Left ventricle myocardium inferior (tissue), 1 donor: ENCODE measurements around the gene RCAN2. TPM values are rescaled to one million over a fixed set of nuclear protein-coding genes. Genes with fewer than 3 reads are reported as not detected.

Experiments
- DNase-seq: peaks from one replicate; pipeline ENCODE4 v3.0.0-alpha.2; 2020
- H3K27ac ChIP-seq: fragments of 200-600 bp; replicated peaks from 2 replicates; pipeline ENCODE4 v1.8.0; 2021
- H3K27me3 ChIP-seq: fragments of 200-600 bp; 2 replicates; pipeline ENCODE4 v1.8.0; 2021; ENCODE audit warnings: low read depth
- H3K36me3 ChIP-seq: fragments of 200-600 bp; 2 replicates; pipeline ENCODE4 v1.8.0; 2021
- H3K4me1 ChIP-seq: fragments of 200-600 bp; 2 replicates; pipeline ENCODE4 v1.8.0; 2021
- H3K4me3 ChIP-seq: fragments of 200-600 bp; 2 replicates; pipeline ENCODE4 v1.8.0; 2021; ENCODE audit warnings: mild to moderate bottlenecking, moderate library complexity
- H3K9me3 ChIP-seq: fragments of 200-600 bp; replicated peaks from 2 replicates; pipeline ENCODE4 v1.8.0; 2021
- intact Hi-C: fragments of 100-400 bp; cut with micrococcal nuclease; formaldehyde crosslinking; loops from one replicate; pipeline ENCODE4 v1.11.0; 2022
- total RNA-seq: library from RNA; stranded (reverse); fragmentation: NEBNext Ultra II Directional; extraction: Animal tissue kit (Norgen Biotek cat#: 25700); gene quantifications from one replicate; pipeline ENCODE4 v1.2.1, GENCODE V29; 2021
- TF ChIP-seq, protein P1 (sequence below): fragments of 200-600 bp; IDR thresholded peaks from 2 replicates; pipeline ENCODE4 v1.8.0; 2021; ENCODE audit warnings: antibody characterized with exemption, mild to moderate bottlenecking, borderline replicate concordance
- donor health status: DM: no; HTN: yes; CAD: no; lungs with severe emphysema.

RCAN2 gene
- total RNA-seq, 1 donor from 2014 or later, result 312 TPM

DNA sequence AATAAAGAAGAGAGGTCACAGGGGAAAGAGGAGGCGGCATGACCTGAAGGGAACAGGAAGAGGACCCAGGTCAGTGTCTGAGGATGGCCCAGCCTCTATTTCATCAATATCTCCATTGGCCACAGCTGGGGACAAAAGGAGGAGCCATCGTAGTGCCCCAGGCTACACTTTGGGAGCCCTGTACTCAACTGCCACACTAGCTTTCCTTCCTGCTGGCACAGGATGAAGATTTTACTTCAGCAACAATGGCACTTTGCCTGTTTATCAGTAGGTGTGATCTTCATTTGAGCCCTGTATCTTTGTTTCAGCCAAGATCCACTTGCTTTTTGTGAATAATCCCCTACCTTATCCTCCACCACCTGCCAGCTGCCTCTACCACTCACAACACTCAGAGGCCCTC lies 35.4 kb upstream of the RCAN2 start:
- no peak overlapping the region for H3K4me3 ChIP-seq
- H3K9me3 ChIP-seq, result no peaks in the 10 kb centered on the region
- H3K27ac ChIP-seq, result no peak overlapping the region
- intact Hi-C loops, result no loop called here
- no peaks in the 10 kb centered on the region for H3K36me3 ChIP-seq
- no peak for DNase-seq
- H3K27me3 ChIP-seq, result no peaks in the 10 kb centered on the region
- H3K4me1 ChIP-seq, result peaks cover 5% of the 10 kb centered on the region
- TF ChIP-seq, protein P1, sequence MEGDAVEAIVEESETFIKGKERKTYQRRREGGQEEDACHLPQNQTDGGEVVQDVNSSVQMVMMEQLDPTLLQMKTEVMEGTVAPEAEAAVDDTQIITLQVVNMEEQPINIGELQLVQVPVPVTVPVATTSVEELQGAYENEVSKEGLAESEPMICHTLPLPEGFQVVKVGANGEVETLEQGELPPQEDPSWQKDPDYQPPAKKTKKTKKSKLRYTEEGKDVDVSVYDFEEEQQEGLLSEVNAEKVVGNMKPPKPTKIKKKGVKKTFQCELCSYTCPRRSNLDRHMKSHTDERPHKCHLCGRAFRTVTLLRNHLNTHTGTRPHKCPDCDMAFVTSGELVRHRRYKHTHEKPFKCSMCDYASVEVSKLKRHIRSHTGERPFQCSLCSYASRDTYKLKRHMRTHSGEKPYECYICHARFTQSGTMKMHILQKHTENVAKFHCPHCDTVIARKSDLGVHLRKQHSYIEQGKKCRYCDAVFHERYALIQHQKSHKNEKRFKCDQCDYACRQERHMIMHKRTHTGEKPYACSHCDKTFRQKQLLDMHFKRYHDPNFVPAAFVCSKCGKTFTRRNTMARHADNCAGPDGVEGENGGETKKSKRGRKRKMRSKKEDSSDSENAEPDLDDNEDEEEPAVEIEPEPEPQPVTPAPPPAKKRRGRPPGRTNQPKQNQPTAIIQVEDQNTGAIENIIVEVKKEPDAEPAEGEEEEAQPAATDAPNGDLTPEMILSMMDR, result no peak

DNA sequence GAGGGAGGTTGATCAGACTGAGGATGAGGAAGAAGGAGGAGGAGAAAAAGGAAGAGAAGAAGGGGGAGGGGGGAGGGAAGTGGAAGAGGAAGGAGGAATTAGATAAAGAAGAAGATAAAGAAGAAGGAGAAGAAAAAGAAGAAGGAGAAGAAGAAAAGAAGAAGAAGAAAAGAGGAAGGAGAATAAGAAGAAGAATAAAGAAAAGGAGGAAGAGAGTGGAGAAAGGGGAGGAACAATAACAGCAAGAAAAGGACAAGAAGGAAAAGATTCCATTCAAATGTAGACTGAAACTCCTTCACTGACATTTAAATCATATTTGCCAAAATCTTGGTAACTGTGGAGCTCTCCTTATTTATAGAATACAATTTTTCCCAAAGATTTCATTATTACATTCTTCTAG lies 34.3 kb upstream of the RCAN2 start:
- TF ChIP-seq, protein P1, result no peak
- peaks cover 13% of the 10 kb centered on the region for H3K4me1 ChIP-seq
- intact Hi-C loops, result no loop called here

DNA sequence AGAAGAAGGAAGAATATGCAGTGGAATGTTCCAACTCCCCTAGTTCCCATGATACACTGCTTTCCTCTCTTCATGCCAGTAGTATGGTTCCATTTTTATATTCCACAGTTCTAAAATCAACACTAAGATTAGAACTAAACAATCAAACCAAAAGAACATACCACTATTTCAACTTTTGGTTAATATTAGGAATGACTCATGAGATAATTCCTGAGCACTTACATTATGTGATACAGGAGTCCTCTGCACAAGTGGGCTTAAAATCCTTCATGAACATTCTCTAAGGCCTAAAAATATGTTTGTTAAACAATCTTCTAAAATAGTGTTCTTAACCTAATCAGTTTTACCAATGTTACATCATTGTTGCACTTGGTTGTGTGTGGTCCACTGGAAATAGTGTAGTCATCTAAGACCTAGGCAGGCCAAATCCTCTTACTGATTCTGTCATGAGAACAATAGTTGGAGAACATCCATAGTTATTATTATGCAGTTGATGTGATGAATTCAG lies 30.3 kb upstream of the RCAN2 start:
- H3K4me1 ChIP-seq, result peaks cover 34% of the 10 kb centered on the region
- H3K36me3 ChIP-seq, result no peaks in the 10 kb centered on the region
- no peak overlapping the region for H3K4me3 ChIP-seq
- TF ChIP-seq, protein P1, result no peak
- intact Hi-C loops, result no loop called here
- no peak for DNase-seq
- peak overlapping the region; percentile 54 for H3K27ac ChIP-seq
- H3K9me3 ChIP-seq, result no peaks in the 10 kb centered on the region
- H3K27me3 ChIP-seq, result no peaks in the 10 kb centered on the region

More for the DNA sequence above, 34.3 kb upstream of the RCAN2 start:
- Histone ChIP-seq H3K9me3 (no peaks in the 10 kb centered on the region), H3K4me3 (no peak overlapping the region), H3K27ac (no peak overlapping the region), H3K27me3 (no peaks in the 10 kb centered on the region), H3K36me3 (no peaks in the 10 kb centered on the region)
- DNase-seq, result no peak

DNA sequence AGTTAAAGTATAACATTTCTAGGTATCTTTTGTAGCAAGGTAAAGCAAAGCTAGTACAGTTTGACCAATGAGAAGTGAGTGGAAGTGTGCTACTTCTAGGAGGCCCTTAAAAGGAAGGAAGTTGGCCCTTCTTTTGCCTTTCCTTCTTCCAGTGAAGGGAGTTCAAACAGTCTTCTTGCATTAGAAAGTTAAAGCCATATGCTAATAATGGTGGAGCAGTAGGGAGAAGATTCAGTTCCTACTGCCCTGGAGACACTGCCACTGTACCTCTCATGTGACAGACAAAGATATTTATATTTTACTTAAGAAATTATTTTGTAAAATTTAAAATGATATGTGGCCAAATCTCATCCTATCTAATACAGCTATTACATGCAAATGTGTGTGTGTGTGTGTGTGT lies 26.0 kb upstream of the RCAN2 start:
- H3K4me3 ChIP-seq, result no peak overlapping the region
- no peaks in the 10 kb centered on the region for H3K36me3 ChIP-seq
- TF ChIP-seq, protein P1, result no peak
- H3K4me1 ChIP-seq, result peaks cover 64% of the 10 kb centered on the region
- H3K27me3 ChIP-seq, result no peaks in the 10 kb centered on the region
- DNase-seq, result no peak
- peak overlapping the region; percentile 54 for H3K27ac ChIP-seq
- H3K9me3 ChIP-seq, result no peaks in the 10 kb centered on the region
- intact Hi-C loops, result no loop called here

DNA sequence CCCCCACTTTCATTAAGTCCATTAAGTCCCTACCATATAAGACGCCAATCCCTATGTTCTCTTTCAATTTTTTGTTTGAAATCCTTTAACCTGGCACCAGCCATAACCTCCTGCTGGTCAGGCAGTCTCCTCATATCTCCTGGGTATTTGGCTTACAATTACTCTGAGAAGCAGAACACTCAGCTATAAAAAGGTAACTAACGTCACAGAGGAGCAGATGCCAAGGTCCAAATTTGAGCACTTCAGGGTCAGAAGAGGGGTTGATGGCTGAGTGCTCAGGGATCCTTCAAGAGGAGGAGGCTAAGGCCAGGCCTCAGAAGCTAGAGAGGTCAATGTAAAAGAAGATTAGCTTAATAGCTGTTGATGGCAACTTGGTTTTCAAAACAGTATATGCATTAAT lies 22.3 kb upstream of the RCAN2 start:
- Histone ChIP-seq H3K9me3 (no peaks in the 10 kb centered on the region), H3K4me3 (no peak overlapping the region), H3K4me1 (peaks cover 82% of the 10 kb centered on the region), H3K36me3 (no peaks in the 10 kb centered on the region), H3K27ac (peak overlapping the region; percentile 90), H3K27me3 (no peaks in the 10 kb centered on the region)
- DNase-seq, result no peak
- TF ChIP-seq, protein P1, result peak; percentile 24
- intact Hi-C loops, result no loop called here

DNA sequence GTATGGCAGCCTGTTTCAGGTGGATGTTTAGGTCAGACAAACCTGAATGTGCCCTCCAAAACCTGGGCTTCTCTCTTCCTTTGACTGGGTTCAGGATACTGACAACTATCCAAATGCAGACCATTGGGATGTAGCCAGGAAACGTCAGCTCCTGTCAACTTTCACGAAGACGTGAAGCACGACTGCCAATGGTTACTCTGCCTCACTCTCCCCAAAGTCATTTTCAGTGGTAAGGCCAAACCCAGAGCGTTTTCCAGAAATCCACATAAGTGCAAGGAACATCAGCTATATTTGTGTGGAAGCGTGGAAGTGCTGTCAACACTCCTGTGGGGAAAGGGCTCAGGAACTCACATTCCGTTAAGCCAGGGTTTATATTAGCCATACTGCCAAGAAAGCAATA lies 20.1 kb upstream of the RCAN2 start:
- intact Hi-C loops, result no loop called here
- H3K4me1 ChIP-seq, result peaks cover 85% of the 10 kb centered on the region
- H3K27ac ChIP-seq, result peak overlapping the region; percentile 90
- H3K36me3 ChIP-seq, result no peaks in the 10 kb centered on the region
- TF ChIP-seq, protein P1, result no peak
- H3K9me3 ChIP-seq, result no peaks in the 10 kb centered on the region
- H3K27me3 ChIP-seq, result no peaks in the 10 kb centered on the region
- no peak overlapping the region for H3K4me3 ChIP-seq
- DNase-seq, result no peak
